GM21723 (cell line): ENCODE data around the gene TIGD1.

Experiments
- ATAC-seq: cut with Tn5 transposase; IDR thresholded peaks from one replicate; pipeline ENCODE4 v1.9.1; 2021; ENCODE audit warnings: mild to moderate bottlenecking, moderate library complexity; ENCODE audit not compliant: unreplicated experiment

TIGD1 gene

DNA sequence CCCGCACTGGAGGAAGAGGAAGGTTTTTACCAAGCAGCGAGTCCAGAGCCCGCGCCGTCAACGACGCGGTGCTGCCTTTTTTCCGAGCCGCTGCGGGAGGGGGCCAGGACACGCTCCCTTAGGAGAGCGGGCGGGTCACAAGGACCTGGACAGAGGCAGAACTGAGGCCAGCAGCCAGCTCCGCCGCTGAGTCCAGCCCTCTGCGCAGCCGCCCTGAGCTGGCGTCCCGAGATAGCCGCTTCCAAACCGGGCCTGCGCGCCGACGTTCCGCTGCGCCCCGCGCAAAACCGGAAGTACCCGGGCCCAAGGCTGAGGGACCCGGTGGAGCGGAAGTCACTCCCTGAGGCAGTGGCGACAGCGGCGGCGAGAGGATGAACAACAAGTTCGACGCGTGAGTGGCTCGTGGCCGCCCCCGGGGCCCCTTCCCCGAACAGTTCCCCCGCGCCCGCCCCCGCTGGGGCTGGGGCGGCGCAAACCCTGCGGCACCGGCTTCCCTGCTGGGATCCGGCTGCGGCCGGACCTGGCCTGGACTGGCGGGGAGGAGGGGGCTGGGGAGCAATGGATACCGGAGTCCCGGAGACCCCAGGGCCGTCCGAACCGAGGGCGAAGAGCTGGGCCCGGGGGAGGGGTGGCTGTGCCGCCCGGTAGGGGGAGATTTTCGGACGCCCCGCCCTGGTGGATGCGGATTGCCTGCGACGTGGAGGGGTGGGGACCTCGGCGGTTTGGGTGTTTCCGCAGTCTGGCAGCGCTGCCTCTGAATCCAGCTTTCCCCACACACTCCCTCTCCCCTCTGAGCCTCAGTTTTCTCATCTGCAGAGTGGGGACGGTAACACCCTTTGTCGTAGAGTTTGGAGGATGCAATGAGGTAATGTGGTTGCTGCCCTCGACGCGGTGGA is at the start of gene TIGD1, which contains the start of gene EIF4E2:
Gene TIGD1 (minus strand): TSS at position 204 of the 896 bp plus-strand sequence. CDS start 675 bp downstream, outside the sequence.
Gene EIF4E2 (plus strand): TSS at position 336 of the 896 bp plus-strand sequence. CDS start 36 bp downstream, at position 372.
- ATAC-seq: peak; percentile 93

GRCh38 chr2:232598293-232598692 is 47.9 kb upstream of the TIGD1 start:
- no peak for ATAC-seq

GRCh38 chr2:232597362-232598079 is 47.2 kb upstream of the TIGD1 start:
- no peak for ATAC-seq

- no peak for ATAC-seq
Measured at GRCh38 chr2:232593982-232594381, 43.6 kb upstream of the TIGD1 start.

DNA sequence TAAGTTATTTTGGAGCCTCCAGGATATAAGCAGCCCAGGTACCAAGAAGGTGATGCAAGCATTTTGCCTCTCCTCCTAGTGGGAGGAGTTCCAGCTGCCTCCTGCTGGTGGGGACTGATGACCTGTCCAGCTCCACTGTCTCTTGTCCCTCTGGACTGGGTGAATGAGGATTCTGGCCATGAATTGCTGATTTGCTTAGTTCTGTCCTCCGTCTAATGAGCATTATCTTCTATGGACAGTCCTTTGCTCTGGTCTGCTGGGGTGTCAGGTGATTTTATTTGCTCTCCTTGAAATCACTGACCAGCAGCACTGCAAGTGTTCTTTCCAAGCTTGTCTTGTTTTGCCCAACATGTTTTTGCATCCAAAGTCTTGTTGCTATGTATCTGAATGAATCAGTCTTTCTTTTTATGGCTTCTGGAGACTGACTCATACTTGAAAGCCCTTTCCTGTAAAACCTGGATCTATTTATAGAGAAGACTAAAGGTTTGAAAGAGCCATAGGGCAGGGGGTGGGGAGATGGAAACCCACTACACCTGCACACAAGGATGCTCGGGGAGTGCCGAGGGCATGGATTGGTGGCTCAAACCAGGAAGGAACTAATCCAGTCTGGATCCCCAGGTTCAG is 42.5 kb upstream of the TIGD1 start:
- no peak for ATAC-seq

DNA sequence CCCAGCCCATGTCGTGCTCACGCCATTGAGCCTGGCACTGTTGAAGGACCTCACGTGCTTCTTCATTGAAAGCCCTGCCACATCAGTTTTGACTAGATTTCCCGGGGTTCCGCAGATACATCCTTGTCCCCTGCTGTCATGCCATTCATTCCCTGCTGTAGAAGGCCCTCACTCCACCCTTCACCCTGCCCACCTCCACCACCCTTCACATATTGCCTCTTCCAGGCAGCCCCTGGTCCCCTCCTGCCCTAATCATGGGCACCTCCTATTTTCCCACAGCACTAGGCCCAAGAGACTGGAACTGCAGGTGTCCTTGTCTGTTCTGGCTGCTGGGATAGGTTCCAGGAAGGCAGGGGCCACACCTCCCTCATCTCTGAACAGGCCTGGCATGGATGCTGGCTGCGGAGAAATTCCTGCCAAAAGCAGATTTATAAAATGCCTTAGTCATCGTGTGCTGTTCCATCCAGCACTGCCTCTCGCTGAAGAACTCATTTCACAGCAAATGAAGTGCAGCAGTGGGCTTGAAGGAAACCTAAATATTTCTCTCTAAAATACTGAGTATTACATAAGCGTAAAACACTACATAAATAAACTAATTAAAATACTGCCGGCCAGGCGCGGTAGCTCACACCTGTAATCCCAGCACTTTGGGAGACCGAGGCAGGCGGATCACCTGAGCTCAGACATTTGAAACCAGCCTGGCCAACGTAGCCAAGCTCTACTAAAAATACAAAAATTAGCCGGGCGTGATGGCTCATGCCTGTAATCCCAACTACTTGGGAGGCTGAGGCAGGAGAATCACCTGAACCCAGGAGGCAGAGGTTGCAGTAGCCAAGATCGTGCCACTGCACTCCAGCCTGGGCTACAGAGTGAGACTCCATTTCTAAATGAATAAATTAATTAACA is 38.6 kb upstream of the TIGD1 start:
- no peak for ATAC-seq

GRCh38 chr2:232588031-232588430 is 37.7 kb upstream of the TIGD1 start:
- ATAC-seq: no peak

GRCh38 chr2:232587512-232587911 is 37.2 kb upstream of the TIGD1 start:
- ATAC-seq: no peak

GRCh38 chr2:232586943-232587505 is 36.7 kb upstream of the TIGD1 start:
- no peak for ATAC-seq

DNA sequence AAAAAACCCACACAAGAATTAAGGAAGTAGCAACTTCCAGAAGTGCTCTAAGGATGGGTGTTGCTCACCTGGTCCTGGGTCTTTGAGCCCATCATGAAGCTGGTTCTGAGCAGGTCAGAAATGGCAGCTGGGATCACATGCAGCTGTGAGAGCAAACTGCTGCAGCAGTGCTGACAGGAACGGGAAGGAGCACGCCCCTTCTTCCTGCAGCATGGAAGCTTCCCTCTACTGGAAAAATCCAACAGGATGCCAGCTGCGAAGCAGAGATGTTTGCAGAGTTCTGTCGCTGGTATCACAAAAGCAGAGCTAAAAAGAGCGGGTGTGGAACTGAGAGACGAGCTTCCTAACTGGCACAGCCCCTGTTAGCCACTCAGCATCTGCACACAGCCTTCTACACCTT is 33.9 kb upstream of the TIGD1 start:
- ATAC-seq: no peak

DNA sequence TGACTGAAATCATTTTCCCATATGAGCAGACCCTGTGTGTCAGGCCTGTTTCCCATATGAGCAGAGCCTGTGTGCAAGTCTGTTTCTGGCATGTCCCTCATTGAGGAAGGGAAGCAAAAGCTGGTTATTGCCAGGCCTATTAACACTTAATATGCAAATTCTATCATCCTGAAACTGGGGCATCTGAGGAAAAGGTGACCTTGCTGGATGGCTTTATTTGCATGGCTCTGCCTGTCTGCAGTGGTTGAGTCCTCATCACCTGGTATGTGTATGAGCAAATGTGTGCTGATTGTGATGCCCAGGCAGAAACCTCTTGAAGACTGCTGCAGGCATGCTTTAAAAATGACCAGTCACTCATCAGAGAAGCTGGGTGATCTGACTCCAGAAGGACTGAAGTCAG is 31.4 kb upstream of the TIGD1 start:
- ATAC-seq: no peak

DNA sequence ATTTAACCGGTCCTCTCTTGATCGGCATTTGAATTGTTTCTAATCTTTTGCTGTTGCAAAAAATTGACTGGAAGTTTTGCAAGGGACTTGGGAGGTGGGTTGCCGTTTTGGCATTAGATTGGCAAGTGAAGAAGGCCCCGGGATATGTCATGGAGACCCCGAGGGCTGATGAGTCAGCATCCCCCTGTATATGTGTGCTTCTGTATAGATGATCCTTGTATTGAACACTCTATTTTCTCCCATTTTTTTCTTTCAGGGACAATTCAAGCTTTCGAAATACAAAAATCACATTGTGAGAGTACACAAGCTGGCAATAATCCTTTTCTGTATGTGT is 30.3 kb upstream of the TIGD1 start:
- no peak for ATAC-seq

GRCh38 chr2:232578626-232579025 is 28.3 kb upstream of the TIGD1 start:
- no peak for ATAC-seq

DNA sequence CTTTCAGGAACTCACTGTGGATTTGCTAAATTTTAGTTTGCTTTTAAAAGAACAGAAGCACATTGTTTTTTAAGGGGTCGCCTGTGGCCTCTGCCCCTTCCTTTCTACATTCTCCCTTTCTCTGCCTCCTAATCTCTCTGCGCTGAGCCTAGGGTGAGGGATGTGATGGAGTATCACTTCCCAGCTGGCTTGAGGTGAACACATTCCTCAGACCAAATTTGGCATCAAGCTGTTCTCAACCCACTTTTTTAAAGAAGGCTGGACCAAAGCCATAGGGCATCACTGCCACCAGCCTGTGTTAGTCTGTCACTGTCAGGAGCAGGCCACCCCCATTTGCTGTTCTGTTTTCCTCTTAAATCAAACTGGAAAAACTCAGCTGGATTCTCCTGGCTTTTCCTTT is 27.5 kb upstream of the TIGD1 start:
- no peak for ATAC-seq

DNA sequence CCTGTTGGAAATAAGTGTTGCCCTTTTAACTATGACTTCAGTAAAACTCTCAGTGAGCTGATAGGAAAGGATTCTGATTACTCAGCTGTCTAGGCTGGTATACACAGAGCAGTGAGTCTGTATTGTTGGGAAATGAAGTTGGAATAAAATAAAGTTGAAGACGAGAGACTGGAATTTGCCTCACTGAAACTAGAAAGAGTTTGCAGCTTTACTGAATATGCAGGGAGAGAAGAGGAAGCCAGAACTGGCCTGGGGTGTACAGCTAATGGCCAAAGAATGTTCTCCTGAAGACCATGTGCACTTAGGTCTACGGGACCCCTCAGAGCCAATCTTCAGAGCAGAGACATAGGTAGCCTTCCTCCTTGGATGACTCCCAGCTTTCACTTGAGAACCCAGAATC is 26.6 kb upstream of the TIGD1 start:
- no peak for ATAC-seq

DNA sequence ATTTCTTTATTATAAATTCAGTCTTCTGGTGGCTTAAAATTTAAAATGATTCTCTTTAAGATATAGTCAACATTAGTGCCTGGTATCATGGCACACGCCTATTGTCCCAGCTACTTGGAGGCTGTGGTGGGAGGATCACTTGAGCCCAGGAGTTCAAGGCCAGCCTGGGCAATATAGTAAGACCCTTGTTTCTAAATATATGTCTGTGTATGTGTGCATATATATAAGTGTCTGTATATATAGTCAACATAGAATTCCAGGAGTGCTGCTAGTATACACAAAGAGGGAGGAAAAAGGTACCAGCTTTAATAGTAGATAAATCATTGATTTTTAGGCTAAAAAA is 25.0 kb upstream of the TIGD1 start:
- ATAC-seq: no peak

GRCh38 chr2:232574674-232575403 is 24.5 kb upstream of the TIGD1 start:
- ATAC-seq: no peak

DNA sequence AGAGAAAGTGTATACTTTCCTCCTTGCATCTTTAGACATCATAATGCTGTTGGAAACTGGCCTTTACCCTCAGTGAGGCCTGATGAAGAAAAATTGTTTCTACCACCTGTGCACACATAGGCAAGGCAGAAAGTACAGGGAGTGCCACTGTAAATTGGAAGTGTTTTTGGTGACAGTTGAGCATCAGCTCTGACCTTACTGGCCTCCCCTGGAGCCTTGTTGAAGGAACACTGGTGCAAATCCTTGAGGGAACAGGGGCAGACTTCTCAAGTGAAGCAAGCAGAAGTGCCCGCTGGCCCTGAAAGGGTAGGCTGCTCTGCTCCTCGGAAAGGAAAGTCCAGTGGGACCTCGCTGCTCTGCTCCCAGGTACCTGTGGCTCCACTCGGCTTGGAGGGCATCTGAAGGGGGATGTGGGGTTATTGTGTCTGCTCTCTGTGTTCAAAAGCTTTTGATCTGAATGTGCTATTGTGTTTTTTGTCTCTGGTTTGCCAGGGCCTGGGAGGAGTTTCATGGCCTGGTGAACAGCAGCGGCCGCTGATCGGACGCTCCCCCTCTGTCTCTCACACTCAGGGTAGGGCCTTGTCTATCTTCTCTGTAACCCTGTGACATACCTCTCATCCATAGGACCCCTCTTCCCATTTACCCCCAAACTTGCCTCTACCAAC is 23.5 kb upstream of the TIGD1 start:
- no peak for ATAC-seq

GRCh38 chr2:232573042-232573441 is 22.7 kb upstream of the TIGD1 start:
- no peak for ATAC-seq
